Dedifferentiated amniotic fluid mesenchymal stem cell (primary cell): ENCODE measurements around the gene RIT2.

Experiments
- DNase-seq: peaks from one replicate; pipeline ENCODE4 v3.0.0-alpha.2; 2016; ENCODE audit errors: extremely low spot score

Gene RIT2

DNA sequence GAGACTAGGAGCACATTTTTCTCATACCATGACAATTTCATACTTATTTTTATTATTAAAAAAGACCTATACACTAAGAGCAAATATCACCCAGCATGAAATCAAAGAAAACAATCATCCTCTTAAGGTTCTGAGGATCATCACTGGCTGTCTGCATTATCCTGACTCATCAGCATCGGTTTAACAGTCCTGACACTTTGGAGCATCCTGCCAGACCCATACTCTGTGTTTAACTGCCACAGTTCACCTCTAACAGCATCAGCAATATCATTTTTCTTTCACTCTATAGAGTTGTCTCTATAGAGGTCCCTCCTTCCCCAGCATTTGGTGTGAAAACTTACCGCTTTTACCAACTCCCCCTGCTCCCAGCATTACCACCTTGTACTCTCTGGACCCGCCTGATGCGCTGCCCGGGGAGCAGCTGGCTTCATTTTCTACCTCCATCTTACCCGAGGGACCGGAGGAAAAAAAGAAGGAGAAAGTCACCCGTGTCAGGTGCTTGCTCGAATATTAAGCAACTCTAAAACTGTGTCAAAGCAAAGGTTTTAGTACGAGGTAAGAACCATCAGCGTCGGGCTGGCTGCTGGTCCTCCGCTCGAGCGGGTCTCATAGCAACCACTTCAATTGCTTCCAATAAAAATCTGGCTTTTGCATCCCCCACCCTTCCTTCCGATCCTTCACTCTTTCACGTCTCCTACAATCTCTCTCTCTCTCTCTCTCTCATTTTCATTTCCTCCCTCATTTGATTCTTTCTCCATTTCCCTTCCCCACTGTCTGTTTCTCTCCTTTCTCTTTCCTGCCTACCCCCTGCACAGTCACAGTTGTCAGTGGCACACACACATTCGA lies at the start of gene RIT2:
Gene RIT2, minus strand, starts transcription at position 610 of the 846 bp plus-strand sequence.
- DNase-seq: no peak

DNA sequence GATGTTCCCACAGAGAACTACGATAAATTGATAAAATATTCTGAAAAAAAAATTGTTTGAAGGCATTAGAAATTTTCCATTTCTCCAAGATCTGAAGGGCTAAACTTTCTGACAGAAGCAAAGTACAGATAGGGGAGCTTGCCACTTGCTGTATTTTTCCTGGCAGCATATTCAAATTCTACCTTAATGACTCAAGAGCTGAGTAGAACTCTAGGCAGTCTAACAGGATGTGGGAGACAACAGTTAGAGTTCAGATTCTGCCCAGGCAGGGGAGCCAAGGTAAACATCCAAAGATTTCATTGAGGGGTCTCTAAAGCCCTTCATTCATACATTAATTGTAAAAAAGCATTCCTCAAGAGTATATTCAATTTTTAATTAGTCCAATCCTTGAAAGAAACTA lies 46.0 kb upstream of the RIT2 start:
- peak; percentile 62 for DNase-seq

DNA sequence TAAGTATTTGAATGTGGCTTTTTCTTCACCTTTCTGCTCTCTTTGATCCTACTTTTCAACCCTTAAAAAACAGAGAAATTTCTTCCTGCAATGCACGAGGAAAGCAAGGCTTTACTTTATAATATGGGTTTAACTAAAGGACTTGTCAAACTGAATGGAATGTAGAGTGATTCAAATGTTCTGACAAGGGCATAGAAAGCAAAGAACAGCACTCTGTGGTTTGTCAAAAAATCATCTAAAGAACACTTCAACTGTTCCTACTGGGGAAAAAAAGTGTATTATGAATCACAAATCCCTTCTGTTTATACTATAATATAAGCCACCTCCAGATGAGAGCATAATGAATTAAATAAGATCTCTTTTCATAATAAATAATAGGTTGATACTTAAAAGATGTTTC lies 45.0 kb upstream of the RIT2 start:
- no peak for DNase-seq

DNA sequence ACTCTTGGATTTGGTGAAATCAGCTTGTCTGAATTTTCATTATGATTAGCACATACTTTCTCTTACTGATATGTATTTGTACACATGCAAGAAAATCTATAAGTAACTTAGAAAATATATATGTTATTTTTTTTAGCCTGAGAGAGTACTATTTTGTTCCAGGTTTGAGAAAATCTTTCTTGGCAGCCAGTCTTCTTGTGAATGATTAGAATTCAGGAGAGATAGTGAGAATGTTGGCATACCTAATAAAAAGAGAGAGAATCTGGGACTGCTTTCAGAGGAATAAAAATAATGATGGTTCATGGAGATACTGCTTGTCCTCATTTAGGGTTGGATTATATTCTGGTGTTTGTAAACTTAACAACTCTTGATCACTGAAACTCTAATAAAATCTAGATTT lies 44.4 kb upstream of the RIT2 start:
- no peak for DNase-seq

DNA sequence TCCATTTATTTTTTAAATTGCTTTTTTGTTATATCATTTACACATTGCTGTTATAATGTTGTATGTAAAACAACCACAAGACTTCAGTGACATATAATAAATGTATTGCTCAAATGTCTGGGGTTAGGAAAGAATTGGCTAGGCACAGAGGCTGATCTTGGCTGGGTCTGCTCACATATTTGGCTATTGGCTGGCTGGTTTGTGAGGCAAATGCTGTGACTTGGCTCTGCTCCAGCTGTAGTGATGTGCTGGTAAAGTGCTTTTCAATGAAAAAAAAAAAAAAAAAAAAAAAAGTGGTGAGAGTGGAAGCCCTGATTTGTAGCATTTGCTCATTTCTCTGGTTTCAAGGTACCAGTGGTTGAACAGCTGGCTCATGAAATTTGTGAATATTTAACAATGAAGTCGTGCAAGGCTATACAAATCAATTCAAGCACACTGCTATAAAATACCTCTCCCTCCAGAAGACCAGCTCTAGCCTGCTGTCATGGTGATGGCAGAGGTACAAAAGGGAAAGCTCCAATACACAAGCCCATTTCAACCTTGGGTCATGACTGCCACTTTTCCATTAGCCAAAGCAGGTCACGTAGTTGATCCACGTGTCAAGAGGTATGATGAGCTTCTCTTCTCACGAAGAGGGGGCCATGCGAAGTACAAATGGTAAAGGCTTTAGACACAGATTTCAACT lies 43.7 kb upstream of the RIT2 start:
- no peak for DNase-seq

DNA sequence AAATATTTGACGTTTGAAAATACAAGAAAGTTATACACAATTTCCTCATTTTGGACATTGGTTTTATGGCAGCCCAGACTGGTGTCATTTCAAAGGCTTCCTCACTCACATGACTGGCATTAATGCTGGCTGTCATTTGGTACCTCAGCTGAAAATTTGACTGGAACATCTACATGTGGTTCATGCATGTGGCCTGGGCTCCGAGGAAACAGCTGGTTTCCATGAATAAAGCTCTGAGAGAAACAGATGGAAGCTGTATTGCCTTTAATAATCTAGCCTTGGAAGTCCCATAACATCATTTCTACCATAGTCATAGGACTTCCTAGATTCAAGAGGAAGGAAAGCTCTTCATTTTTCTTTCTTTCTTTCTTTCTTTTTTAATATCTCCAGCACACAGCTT lies 42.9 kb upstream of the RIT2 start:
- no peak for DNase-seq

DNA sequence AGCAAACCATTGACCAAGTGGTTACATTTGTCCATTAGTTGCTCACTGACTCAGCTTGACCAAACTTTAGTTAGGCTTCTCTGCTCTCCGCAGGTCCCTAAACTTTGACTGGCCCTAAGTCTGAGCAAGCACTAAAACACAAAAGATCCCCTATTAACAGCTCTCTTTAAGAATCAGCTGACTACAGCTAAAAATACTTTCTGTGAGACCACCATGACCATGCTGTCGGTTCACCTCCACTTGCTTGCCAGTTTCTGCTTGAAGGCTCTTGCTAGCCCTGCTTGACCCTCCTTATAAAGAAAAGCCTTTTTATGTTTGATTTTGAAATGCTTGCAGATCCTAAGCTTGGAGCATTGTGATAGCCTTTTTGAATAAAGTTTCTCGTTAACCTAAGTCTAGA lies 40.4 kb upstream of the RIT2 start:
- DNase-seq: no peak

DNA sequence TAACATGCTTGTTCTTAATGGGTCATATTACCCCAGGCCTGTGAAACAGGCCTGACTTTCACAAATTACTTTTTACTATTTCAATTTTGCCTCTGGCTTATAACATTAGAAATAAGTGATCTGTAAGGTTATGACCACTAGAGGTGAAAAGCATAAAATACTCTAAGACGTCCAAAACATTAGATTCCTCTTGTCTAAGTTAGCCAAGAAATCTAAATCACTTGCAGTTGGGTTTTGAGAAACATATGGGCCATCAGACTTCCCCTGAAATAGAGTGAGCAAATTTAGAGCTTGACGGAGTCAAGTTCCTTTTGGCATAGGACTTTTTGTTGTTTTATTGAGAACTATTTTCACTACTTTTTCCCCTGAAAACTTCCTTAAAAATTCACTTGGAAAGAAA lies 32.7 kb upstream of the RIT2 start:
- DNase-seq: no peak

DNA sequence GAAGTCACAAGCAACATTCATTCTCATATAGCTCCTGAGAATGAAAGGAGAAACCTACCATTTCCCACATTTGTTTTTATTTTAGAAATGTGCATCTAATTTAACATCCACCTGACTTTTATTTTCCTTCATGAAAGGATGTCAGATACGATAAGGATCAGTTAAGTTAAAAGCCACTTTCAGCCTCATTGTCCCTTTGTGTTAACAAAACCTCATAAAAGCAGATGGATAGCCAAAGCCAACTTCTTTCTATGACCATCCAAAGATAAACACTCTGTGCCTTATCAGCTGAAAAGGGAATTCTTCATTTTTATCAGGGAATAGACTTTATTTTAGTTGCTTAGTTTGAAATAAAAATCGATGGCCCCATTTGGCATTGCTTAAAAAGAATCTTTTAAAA lies 25.7 kb upstream of the RIT2 start:
- no peak for DNase-seq

DNA sequence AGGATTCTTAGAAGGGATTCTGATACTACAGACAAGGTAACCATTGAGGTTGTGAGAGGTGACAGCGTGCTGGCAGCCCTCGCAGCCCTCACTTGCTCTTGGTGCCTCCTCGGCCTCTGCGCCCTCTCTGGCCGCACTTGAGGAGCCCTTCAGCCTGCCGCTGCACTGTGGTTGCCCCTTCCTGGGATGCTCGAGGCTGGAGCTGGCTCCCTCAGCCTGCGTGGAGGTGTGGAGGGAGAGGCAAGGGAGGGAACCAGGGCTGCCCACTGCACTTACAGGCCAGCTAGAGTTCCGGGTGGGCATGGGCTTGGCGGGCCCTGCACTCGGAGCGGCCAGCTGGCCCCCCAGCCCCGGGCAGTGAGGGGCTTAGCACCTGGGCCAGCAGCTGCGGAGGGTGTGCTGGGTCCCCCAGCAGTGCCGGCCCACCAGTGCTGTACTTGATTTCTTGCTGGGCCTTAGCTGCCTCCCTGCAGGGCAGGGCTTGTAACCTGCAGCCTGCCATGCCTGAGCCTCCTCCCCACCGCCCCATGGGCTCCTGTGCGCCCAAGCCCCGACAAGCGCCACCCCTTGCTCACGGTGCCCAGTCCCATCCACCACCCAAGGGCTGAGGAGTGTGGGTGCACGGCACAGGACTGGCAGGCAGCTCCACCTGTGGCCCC lies 23.9 kb upstream of the RIT2 start:
- no peak for DNase-seq

DNA sequence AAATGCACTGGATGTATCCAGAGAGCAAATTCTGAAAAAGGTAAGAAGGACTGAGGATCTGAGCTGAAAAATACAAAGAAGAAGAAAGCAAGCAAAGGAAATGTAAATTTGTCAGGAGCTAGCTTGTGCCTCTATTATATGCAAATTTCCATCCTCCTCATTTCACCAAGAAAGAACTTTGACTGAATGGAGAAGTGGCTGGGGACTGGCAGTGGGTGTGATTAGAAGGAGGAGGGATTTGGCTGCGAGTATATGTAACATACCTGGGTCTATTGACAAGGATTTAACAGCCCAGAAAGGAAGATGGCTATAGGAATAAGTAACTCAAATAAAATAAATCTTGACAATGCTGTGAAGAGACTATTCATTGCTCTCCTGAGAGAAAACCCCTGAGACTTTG lies 19.4 kb upstream of the RIT2 start:
- DNase-seq: no peak

DNA sequence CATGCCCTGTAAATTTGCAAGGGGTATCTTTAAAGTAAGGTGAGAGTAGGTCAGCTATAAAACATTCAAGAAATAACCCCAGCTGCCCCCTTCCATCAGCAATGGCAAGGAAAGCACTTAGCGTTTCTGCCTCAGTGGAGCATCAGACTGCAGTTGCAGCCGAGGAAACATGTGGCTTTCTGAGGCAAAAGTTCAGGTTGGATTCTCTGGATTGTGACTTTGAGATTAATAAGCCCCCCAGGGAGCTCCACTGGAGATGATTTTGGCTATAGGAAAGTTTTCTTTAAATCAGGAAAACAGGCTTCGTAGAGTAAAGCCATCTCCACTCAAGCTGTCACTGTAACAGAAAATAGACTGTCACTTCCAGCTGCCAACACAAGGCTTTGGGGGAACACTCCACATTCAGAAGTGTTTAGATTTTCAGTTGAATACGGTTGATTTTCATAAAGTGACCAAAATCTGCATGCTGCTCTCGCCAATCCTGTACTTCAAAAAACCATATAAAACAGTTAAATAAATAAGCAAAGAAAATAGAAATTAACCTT lies 15.3 kb upstream of the RIT2 start:
- DNase-seq: no peak

DNA sequence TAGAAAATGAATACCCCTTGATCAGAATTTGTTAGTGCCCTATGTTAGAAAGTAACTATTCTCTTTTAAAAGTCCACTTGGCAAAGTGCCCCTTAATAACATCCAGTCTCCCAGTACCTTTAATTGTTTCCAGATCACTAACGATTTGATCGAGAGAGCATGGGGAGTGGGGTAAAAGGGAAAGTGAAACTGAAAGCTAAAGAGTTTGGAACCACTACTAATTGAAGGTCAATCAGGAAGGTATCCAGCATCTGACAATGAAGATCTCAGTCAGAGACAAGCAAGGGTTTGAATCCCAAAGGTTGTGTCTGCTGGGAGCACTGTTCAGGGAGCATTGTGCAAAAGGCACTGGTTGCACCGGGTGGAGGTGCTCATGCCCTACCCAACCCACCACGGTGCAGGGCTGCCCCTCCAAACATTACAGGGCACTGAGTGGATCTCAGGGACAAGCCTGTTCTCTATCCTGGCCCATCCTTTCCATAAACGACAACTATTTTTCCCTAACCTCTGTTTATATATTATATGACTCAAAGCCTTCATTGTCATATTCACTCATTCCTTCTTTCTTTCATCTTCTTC lies 14.6 kb upstream of the RIT2 start:
- no peak for DNase-seq

DNA sequence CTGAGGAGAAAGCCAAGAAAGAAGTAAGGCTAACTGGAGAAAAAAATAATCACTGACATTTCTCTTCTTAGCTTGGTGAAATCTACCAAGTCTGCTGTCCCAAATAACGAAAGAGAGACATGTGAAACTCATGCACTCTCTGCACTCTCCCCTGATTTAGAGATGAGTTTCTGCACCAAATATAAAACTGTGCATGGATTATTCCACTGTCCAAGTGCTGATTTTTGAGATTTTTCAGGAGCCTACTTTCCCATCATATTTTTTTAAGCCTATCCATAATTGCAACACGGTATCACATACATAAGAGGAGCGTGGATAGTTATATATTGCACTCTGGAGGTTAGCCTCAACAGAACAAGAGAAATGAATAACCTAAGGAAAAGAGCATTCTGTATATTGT lies 10.0 kb upstream of the RIT2 start:
- DNase-seq: no peak

DNA sequence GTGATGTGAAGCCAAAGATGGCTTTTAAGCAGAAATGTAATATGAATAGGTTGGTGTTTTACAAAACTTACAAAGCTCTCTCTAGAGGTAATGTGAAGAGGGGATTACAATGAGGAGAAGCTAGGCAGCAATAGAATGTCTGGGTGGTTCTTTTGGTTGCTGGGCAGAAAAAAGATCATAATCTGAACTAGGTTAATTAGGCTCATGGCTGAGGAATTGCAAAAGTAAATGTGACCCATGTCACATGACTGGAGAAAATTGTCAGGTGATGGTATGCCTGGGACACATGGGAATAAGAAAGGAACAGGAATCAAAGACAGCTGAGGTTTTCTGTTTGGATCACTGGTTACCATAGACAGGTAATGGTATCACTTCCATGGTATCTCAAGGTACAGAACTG lies 7.5 kb upstream of the RIT2 start:
- no peak for DNase-seq

DNA sequence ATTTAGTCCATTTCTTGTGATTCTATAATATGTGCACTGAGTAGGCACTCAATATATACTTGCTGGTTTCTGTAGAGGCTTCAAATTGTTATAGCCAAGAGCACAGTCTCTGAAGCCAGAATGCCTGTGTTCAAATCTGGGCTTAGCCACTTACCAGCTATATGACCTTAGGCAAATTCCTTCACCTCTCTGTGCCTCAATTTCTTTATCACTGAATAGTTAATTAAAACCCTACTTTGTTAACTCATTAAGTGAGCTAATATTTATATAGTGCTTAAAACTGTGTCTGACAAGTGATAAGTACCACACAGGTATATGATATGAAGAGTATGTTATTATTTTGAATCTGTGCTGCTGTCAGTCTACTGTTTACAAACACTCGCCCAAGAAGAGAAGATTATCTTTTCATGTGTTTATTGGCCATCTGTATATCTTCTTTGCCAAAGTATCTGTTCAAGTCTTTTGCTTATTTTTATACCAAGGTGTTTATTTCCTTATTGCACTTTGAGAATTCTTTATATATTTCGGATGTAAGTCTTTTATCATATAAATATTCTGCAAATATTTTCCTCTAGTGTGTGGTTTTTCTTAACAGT lies 1.3 kb upstream of the RIT2 start:
- no peak for DNase-seq

DNA sequence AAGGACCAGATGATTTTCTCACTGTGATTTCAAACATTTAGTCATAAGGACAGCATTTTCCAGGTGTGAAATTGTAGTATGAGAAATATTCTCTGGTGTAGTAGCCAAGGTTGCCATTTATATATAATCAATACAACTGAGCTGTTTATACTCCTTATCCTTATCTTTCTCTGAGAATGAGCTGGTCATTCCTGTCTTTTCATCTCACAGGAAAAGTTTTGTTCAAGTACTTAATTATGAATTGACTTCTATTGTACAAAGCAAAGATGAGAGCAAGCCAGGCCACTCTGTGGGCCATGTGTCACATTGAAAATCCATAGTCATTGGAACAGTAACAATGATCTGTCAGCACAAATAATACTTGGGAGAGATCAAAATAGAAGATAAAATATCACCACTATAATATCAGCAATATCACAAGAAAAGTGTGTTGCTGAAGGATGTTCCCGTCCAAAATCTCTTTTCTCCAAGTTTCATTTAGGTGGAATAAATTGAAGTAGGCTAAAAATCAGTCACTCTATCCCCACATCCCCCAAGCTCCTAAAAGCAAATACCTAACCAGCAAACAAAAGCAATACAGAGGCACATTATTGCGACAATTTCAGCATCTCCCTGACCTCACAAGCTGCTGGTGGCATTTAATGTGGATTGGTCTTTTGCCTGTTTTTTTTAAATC lies 2.1 kb downstream of the RIT2 start:
- no peak for DNase-seq

DNA sequence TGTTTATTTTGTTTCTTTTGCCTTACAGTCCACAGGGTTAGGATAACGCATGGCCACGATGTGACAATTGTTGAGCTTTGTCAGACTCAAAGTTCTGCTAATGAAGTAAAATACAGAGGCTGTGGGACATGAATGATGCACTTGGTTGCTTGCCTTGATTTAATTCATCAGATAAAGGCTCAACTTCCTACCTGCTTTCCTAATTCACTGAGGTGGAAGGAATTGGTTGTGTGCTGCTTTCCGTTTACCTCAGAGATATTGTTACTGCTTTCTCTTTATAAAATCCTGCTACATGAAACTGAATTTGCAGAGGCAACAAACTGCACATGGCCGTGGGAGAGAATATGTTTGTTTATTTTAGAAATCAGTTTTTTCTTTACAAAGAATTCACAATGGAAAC lies 6.6 kb downstream of the RIT2 start:
- no peak for DNase-seq

DNA sequence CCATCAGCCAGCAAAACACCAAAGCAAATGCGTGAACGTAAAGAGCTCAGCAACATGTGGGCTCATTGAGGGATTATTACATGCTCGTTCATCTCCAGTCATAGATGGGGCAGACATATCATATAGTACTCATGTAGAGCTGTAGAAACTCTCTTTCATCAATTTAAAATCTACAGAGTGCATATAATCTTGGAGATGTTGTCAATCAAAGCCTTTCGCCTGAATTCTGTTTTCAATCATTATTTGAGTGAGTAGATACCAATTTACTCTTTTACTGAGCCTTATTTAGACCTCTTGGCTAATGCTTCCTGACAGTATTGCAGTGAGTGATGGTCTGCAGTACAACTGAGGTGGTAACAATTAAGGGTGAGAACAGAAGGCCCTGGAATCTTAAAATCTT lies 7.0 kb downstream of the RIT2 start:
- DNase-seq: no peak

DNA sequence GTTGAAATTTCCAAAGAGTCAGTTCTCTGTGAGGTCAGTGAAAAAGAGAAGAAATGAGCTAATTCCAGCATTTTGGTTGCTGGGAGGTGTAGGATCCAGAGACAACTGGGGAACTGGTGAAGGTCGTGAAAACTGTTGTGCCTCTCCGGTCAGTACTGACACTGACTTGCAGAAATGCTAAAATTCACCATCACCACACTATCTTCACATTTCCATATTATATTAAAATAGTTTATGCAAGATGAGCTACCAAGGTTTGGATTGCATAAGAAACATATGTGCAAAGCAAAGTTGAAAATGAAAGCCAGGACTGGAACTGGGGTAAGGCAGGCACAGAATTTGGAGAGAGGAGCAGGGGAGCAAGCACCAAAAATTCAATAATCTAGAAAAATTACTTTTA lies 21.8 kb downstream of the RIT2 start:
- DNase-seq: no peak

DNA sequence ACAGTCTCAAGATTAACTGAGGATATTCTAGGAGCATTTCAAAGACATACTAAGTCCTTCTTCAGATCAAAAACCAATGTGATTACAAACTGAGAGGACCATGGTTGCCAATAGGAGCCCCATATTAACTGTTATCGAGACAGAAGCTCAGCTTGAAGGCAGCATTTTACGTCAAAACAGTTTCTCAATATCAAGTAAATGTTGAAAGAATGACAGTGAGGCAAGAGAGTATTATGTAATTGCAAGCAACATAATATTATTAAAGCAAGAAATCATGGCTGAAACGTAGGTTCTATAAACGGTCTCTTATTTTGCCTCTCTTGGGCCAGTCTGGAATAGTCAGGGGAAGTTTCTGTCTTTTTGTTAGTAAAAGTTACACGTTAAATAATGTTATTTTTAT lies 22.9 kb downstream of the RIT2 start:
- DNase-seq: no peak
